ENCODE measurements around the gene RAD51B.

RAD51B gene

GRCh38 chr14:68584786-68585185, 765.2 kb downstream of the RAD51B start:
- H3K4me3 ChIP-seq (ENCODE audit: low read length): no peak overlapping the region
- TF ChIP-seq, protein P1, sequence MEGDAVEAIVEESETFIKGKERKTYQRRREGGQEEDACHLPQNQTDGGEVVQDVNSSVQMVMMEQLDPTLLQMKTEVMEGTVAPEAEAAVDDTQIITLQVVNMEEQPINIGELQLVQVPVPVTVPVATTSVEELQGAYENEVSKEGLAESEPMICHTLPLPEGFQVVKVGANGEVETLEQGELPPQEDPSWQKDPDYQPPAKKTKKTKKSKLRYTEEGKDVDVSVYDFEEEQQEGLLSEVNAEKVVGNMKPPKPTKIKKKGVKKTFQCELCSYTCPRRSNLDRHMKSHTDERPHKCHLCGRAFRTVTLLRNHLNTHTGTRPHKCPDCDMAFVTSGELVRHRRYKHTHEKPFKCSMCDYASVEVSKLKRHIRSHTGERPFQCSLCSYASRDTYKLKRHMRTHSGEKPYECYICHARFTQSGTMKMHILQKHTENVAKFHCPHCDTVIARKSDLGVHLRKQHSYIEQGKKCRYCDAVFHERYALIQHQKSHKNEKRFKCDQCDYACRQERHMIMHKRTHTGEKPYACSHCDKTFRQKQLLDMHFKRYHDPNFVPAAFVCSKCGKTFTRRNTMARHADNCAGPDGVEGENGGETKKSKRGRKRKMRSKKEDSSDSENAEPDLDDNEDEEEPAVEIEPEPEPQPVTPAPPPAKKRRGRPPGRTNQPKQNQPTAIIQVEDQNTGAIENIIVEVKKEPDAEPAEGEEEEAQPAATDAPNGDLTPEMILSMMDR (conservative IDR thresholded peaks at IDR 0.05; ENCODE audit: low read depth, low read length): no peak
- no peak for DNase-seq (ENCODE audit: low read depth)

GRCh38 chr14:68585690-68586089, 766.1 kb downstream of the RAD51B start:
- no peak for DNase-seq (ENCODE audit: low read depth)
- TF ChIP-seq, protein P1 (conservative IDR thresholded peaks at IDR 0.05; ENCODE audit: low read depth, low read length): no peak
- H3K4me3 ChIP-seq (ENCODE audit: low read length): no peak overlapping the region

- peak; percentile 65 for DNase-seq (ENCODE audit: low read depth)
- H3K4me3 ChIP-seq (ENCODE audit: low read length): no peak overlapping the region
- TF ChIP-seq, protein P1 (conservative IDR thresholded peaks at IDR 0.05; ENCODE audit: low read depth, low read length): no peak
Observed at GRCh38 chr14:68586896-68587751, 767.5 kb downstream of the RAD51B start.

- no peak for DNase-seq (ENCODE audit: low read depth)
- no peak overlapping the region for H3K4me3 ChIP-seq (ENCODE audit: low read length)
- TF ChIP-seq, protein P1 (conservative IDR thresholded peaks at IDR 0.05; ENCODE audit: low read depth, low read length): no peak
Observed at GRCh38 chr14:68587931-68588330, 768.4 kb downstream of the RAD51B start.

GRCh38 chr14:68589447-68590200, 770.0 kb downstream of the RAD51B start:
- DNase-seq (ENCODE audit: low read depth): no peak
- TF ChIP-seq, protein P1 (conservative IDR thresholded peaks at IDR 0.05; ENCODE audit: low read depth, low read length): no peak

DNA sequence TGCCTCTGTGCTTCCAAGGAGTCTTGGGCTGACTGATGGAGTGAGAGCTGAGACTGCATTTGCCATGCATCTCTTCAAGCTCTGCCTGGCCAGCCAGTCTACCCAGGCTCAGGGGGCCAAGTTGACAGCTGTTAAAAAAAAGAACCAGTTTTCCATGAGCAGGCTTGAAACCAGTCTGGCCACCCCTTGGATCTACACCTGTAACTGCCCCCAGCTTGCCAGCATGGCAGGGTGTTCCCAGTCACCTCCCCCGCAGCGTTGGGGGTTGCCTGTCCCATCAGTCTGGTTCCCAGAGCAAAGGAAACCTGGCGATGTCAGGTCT, 770.6 kb downstream of the RAD51B start:
- no peak overlapping the region for H3K4me3 ChIP-seq (ENCODE audit: low read length)
- DNase-seq (ENCODE audit: low read depth): no peak
- TF ChIP-seq, protein P1 (conservative IDR thresholded peaks at IDR 0.05; ENCODE audit: low read depth, low read length): no peak

More at GRCh38 chr14:68589447-68590200, 770.0 kb downstream of the RAD51B start:
- no peak overlapping the region for H3K4me3 ChIP-seq (ENCODE audit: low read length)
